ENCODE data around the gene FGF14.
A peak's percentile ranks its signal among the peaks of the same experiment; 100 is the strongest.

The FGF14 gene

DNA sequence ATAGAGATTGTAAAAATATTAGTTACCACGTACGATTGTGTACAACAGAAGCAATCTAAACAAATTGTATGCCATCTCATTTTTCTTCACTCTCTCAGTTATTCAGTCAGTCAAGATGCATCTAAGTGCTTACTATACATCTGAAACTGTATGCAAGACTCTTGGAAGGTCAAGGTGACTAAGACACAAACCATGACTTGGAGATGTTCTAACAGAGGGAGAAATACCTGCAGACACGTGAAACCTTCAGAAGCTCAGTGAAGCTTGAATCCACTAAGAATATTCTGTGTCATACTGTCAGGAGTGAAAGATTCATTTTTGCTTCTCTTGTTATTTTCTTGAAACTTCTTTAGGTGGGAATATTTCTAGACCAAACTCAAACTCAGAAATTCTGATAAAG, 584.0 kb downstream of the FGF14 start:
- Histone ChIP-seq H3K9ac (ENCODE audit: low read length) (no peak overlapping the region), H2BK5ac (ENCODE audit: low read length) (no peak overlapping the region), H2BK15ac (replicated peaks; ENCODE audit: low read depth) (no peak overlapping the region), H2AK5ac (ENCODE audit: low read length) (no peak overlapping the region), H3K4me3 (ENCODE audit: low read length) (no peak overlapping the region), H3K79me1 (ENCODE audit: low read length) (no peaks in the 10 kb centered on the region), H3K56ac (ENCODE audit: low read length) (no peak overlapping the region), H3K4me1 (ENCODE audit: control insufficient read depth, low read depth, low read length) (no peaks in the 10 kb centered on the region), H2BK120ac (ENCODE audit: low read depth, low read length) (no peak overlapping the region), H3K27ac (ENCODE audit: low read depth, low read length) (no peak overlapping the region), H4K5ac (ENCODE audit: low read length) (no peak overlapping the region), H3K18ac (ENCODE audit: low read length) (no peak overlapping the region), H3K4ac (ENCODE audit: low read depth, low read length) (no peak overlapping the region), H3K79me2 (ENCODE audit: control insufficient read depth, insufficient read depth, low read length) (no peaks in the 10 kb centered on the region), H3K23ac (ENCODE audit: low read length) (no peak overlapping the region), H3K27me3 (ENCODE audit: insufficient read depth, low read length, poor library complexity) (no peaks in the 10 kb centered on the region), H4K8ac (ENCODE audit: low read depth, low read length) (no peak overlapping the region), H3K4me2 (ENCODE audit: low read length) (no peak overlapping the region), H3K36me3 (ENCODE audit: control insufficient read depth, insufficient read depth, low read length) (no peaks in the 10 kb centered on the region)
- DNase-seq = no peak
- WGBS (ENCODE audit: extremely low coverage, insufficient coverage, low lambda C conversion rate) = no CpG with 5 or more reads among the region's 3 CpGs

GRCh38 chr13:101811881-101812280, 590.0 kb downstream of the FGF14 start:
- no peak overlapping the region for H2BK120ac ChIP-seq (ENCODE audit: low read depth, low read length)
- H3K18ac ChIP-seq (ENCODE audit: low read length) = no peak overlapping the region
- no peak overlapping the region for H3K9ac ChIP-seq (ENCODE audit: low read length)
- H3K79me1 ChIP-seq (ENCODE audit: low read length) = no peaks in the 10 kb centered on the region
- DNase-seq = no peak
- no CpG with 5 or more reads among the region's 1 CpG for WGBS (ENCODE audit: extremely low coverage, insufficient coverage, low lambda C conversion rate)
- no peak overlapping the region for H3K56ac ChIP-seq (ENCODE audit: low read length)
- H3K4me2 ChIP-seq (ENCODE audit: low read length) = no peak overlapping the region
- H3K36me3 ChIP-seq (ENCODE audit: control insufficient read depth, insufficient read depth, low read length) = no peaks in the 10 kb centered on the region
- H2BK15ac ChIP-seq (replicated peaks; ENCODE audit: low read depth) = no peak overlapping the region
- H3K27ac ChIP-seq (ENCODE audit: low read depth, low read length) = no peak overlapping the region
- H4K5ac ChIP-seq (ENCODE audit: low read length) = no peak overlapping the region
- no peak overlapping the region for H2AK5ac ChIP-seq (ENCODE audit: low read length)
- no peak overlapping the region for H3K23ac ChIP-seq (ENCODE audit: low read length)
- H2BK5ac ChIP-seq (ENCODE audit: low read length) = no peak overlapping the region
- no peak overlapping the region for H4K8ac ChIP-seq (ENCODE audit: low read depth, low read length)
- H3K27me3 ChIP-seq (ENCODE audit: insufficient read depth, low read length, poor library complexity) = no peaks in the 10 kb centered on the region
- H3K79me2 ChIP-seq (ENCODE audit: control insufficient read depth, insufficient read depth, low read length) = no peaks in the 10 kb centered on the region
- no peaks in the 10 kb centered on the region for H3K4me1 ChIP-seq (ENCODE audit: control insufficient read depth, low read depth, low read length)
- H3K4ac ChIP-seq (ENCODE audit: low read depth, low read length) = no peak overlapping the region
- H3K4me3 ChIP-seq (ENCODE audit: low read length) = no peak overlapping the region

DNA sequence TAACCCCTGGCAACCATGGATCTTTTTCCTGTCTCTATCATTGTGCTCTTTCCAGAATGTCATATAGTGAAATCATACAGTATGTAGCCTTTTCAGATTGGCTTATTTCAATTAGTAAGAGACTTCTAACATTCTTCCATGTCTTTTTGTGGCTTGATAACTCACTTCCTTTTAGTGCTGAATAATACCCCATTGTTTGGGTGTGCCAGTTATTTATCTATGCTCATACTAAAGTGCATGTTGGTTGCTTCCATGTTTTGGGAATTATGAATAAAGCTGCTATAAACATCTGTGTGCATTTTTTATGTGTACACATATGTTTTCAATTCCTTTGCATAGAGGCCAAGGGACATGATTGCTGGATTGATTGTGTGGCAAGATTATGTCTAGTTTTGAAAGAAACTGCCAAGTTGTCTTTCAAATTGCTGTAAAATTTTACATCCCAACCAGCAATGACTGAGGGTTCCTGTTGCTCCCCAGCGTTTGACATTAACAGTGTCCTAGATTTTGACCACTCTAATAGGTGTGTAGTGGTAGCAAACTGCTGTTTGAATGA, 590.5 kb downstream of the FGF14 start:
- H3K36me3 ChIP-seq (ENCODE audit: control insufficient read depth, insufficient read depth, low read length) = no peaks in the 10 kb centered on the region
- H3K27ac ChIP-seq (ENCODE audit: low read depth, low read length) = no peak overlapping the region
- DNase-seq = no peak
- no peak overlapping the region for H4K8ac ChIP-seq (ENCODE audit: low read depth, low read length)
- H3K79me2 ChIP-seq (ENCODE audit: control insufficient read depth, insufficient read depth, low read length) = no peaks in the 10 kb centered on the region
- H2BK15ac ChIP-seq (replicated peaks; ENCODE audit: low read depth) = no peak overlapping the region
- no peak overlapping the region for H2BK5ac ChIP-seq (ENCODE audit: low read length)
- H3K18ac ChIP-seq (ENCODE audit: low read length) = no peak overlapping the region
- H3K9ac ChIP-seq (ENCODE audit: low read length) = no peak overlapping the region
- H2BK120ac ChIP-seq (ENCODE audit: low read depth, low read length) = no peak overlapping the region
- H3K4me2 ChIP-seq (ENCODE audit: low read length) = no peak overlapping the region
- no peaks in the 10 kb centered on the region for H3K4me1 ChIP-seq (ENCODE audit: control insufficient read depth, low read depth, low read length)
- H3K79me1 ChIP-seq (ENCODE audit: low read length) = no peaks in the 10 kb centered on the region
- no peak overlapping the region for H4K5ac ChIP-seq (ENCODE audit: low read length)
- no peak overlapping the region for H3K23ac ChIP-seq (ENCODE audit: low read length)
- H3K56ac ChIP-seq (ENCODE audit: low read length) = no peak overlapping the region
- no peaks in the 10 kb centered on the region for H3K27me3 ChIP-seq (ENCODE audit: insufficient read depth, low read length, poor library complexity)
- H3K4me3 ChIP-seq (ENCODE audit: low read length) = no peak overlapping the region
- whole genome bisulfite sequencing (ENCODE audit: extremely low coverage, insufficient coverage, low lambda C conversion rate) = no CpG with 5 or more reads among the region's 1 CpG
- no peak overlapping the region for H2AK5ac ChIP-seq (ENCODE audit: low read length)
- no peak overlapping the region for H3K4ac ChIP-seq (ENCODE audit: low read depth, low read length)

DNA sequence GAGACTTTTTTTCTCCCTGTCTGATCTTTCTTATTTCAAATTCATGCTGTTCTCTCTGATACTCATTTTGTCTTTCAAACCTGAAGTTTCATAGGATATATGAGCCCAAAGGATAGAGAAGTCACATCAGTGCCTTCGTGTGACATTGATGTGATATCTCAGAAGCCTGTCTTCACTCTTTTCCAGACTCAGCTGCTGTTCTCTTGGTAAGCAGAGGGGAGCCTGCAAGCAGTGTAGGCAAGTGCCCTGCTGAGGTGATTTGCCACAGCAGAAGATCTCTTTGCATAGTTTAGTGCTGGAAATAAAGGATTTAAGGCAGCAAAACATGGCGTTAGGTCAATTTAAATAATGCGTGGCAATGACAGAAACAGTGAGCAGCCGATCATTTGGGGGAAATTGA, 602.7 kb downstream of the FGF14 start:
- H3K18ac ChIP-seq (ENCODE audit: low read length) = no peak overlapping the region
- peak; percentile 19 for DNase-seq
- no peak overlapping the region for H3K4me2 ChIP-seq (ENCODE audit: low read length)
- no peak overlapping the region for H3K9ac ChIP-seq (ENCODE audit: low read length)
- H3K56ac ChIP-seq (ENCODE audit: low read length) = no peak overlapping the region
- H2BK5ac ChIP-seq (ENCODE audit: low read length) = no peak overlapping the region
- no peak overlapping the region for H3K4me3 ChIP-seq (ENCODE audit: low read length)
- no peak overlapping the region for H2AK5ac ChIP-seq (ENCODE audit: low read length)
- H4K8ac ChIP-seq (ENCODE audit: low read depth, low read length) = no peak overlapping the region
- H2BK120ac ChIP-seq (ENCODE audit: low read depth, low read length) = no peak overlapping the region
- no peaks in the 10 kb centered on the region for H3K36me3 ChIP-seq (ENCODE audit: control insufficient read depth, insufficient read depth, low read length)
- no peak overlapping the region for H2BK15ac ChIP-seq (replicated peaks; ENCODE audit: low read depth)
- no peak overlapping the region for H3K23ac ChIP-seq (ENCODE audit: low read length)
- H3K4me1 ChIP-seq (ENCODE audit: control insufficient read depth, low read depth, low read length) = no peaks in the 10 kb centered on the region
- H3K27ac ChIP-seq (ENCODE audit: low read depth, low read length) = no peak overlapping the region
- H3K4ac ChIP-seq (ENCODE audit: low read depth, low read length) = no peak overlapping the region
- H3K27me3 ChIP-seq (ENCODE audit: insufficient read depth, low read length, poor library complexity) = no peaks in the 10 kb centered on the region
- H3K79me2 ChIP-seq (ENCODE audit: control insufficient read depth, insufficient read depth, low read length) = no peaks in the 10 kb centered on the region
- no CpG with 5 or more reads among the region's 4 CpGs for WGBS (ENCODE audit: extremely low coverage, insufficient coverage, low lambda C conversion rate)
- no peaks in the 10 kb centered on the region for H3K79me1 ChIP-seq (ENCODE audit: low read length)
- H4K5ac ChIP-seq (ENCODE audit: low read length) = no peak overlapping the region

DNA sequence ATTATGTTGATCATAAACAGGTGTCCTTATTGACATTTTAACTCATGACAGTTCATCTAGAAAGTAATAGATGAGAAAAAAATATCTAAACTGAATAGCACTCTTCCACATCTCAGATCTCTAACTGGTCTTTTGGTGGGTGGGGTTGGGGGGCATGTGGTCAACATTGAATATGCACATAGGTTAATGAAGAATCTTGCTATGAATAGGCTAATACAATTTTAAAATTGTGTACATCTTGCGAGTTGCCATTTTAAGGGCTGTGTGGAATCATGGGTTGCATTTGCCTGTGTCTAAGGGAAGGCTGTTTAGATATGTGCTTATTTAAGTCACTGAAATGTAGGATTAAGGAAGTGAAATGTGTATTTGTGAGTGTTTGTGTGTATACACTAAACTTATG, 603.4 kb downstream of the FGF14 start:
- Histone ChIP-seq H2AK5ac (ENCODE audit: low read length) (no peak overlapping the region), H3K27me3 (ENCODE audit: insufficient read depth, low read length, poor library complexity) (no peaks in the 10 kb centered on the region), H3K79me1 (ENCODE audit: low read length) (no peaks in the 10 kb centered on the region), H4K5ac (ENCODE audit: low read length) (no peak overlapping the region), H3K36me3 (ENCODE audit: control insufficient read depth, insufficient read depth, low read length) (no peaks in the 10 kb centered on the region), H3K4ac (ENCODE audit: low read depth, low read length) (no peak overlapping the region), H3K4me1 (ENCODE audit: control insufficient read depth, low read depth, low read length) (no peaks in the 10 kb centered on the region), H2BK120ac (ENCODE audit: low read depth, low read length) (no peak overlapping the region), H3K27ac (ENCODE audit: low read depth, low read length) (no peak overlapping the region), H3K9ac (ENCODE audit: low read length) (no peak overlapping the region), H2BK5ac (ENCODE audit: low read length) (no peak overlapping the region), H3K79me2 (ENCODE audit: control insufficient read depth, insufficient read depth, low read length) (no peaks in the 10 kb centered on the region), H3K56ac (ENCODE audit: low read length) (no peak overlapping the region), H3K18ac (ENCODE audit: low read length) (no peak overlapping the region), H2BK15ac (replicated peaks; ENCODE audit: low read depth) (no peak overlapping the region), H3K23ac (ENCODE audit: low read length) (no peak overlapping the region), H3K4me2 (ENCODE audit: low read length) (no peak overlapping the region), H3K4me3 (ENCODE audit: low read length) (no peak overlapping the region), H4K8ac (ENCODE audit: low read depth, low read length) (no peak overlapping the region)
- WGBS (ENCODE audit: extremely low coverage, insufficient coverage, low lambda C conversion rate) = no CpG with 5 or more reads among the region's 1 CpG
- no peak for DNase-seq

DNA sequence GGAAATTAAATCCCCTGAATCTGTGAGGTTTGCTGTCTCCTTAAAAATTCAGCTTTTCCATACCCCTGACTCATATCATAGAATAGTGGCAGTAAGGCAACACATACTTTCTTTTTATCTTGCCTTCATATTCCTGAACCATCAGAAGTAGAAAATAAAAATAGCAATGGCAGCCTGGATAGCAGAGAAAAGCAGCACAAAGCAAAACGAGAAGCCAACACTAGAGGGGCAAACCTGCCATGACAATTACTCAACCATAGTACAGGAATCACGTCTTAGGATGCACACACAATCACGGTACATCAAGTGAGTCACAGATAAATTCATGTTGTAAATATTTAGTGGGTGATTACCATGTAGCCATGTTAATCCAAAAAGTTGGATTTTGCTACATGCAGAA, 606.4 kb downstream of the FGF14 start:
- Histone ChIP-seq H3K56ac (ENCODE audit: low read length) (no peak overlapping the region), H3K4me2 (ENCODE audit: low read length) (no peak overlapping the region), H2BK120ac (ENCODE audit: low read depth, low read length) (no peak overlapping the region), H3K4me3 (ENCODE audit: low read length) (no peak overlapping the region), H2BK5ac (ENCODE audit: low read length) (no peak overlapping the region), H4K8ac (ENCODE audit: low read depth, low read length) (no peak overlapping the region), H3K79me1 (ENCODE audit: low read length) (no peaks in the 10 kb centered on the region), H3K36me3 (ENCODE audit: control insufficient read depth, insufficient read depth, low read length) (no peaks in the 10 kb centered on the region), H3K4ac (ENCODE audit: low read depth, low read length) (no peak overlapping the region), H3K27ac (ENCODE audit: low read depth, low read length) (no peak overlapping the region), H4K5ac (ENCODE audit: low read length) (no peak overlapping the region), H3K79me2 (ENCODE audit: control insufficient read depth, insufficient read depth, low read length) (no peaks in the 10 kb centered on the region), H3K9ac (ENCODE audit: low read length) (no peak overlapping the region), H3K23ac (ENCODE audit: low read length) (no peak overlapping the region), H3K27me3 (ENCODE audit: insufficient read depth, low read length, poor library complexity) (no peaks in the 10 kb centered on the region), H3K18ac (ENCODE audit: low read length) (no peak overlapping the region), H3K4me1 (ENCODE audit: control insufficient read depth, low read depth, low read length) (no peaks in the 10 kb centered on the region), H2BK15ac (replicated peaks; ENCODE audit: low read depth) (no peak overlapping the region), H2AK5ac (ENCODE audit: low read length) (no peak overlapping the region)
- WGBS (ENCODE audit: extremely low coverage, insufficient coverage, low lambda C conversion rate) = no CpG with 5 or more reads among the region's 3 CpGs
- DNase-seq = no peak
